ENCODE results near the gene SPEG. TPM values are rescaled to one million over a fixed set of nuclear protein-coding genes. Genes with fewer than 3 reads are reported as not detected.

Gene SPEG
- 10 to 100 TPM; 82.2 to 90.8 TPM for total RNA-seq

DNA sequence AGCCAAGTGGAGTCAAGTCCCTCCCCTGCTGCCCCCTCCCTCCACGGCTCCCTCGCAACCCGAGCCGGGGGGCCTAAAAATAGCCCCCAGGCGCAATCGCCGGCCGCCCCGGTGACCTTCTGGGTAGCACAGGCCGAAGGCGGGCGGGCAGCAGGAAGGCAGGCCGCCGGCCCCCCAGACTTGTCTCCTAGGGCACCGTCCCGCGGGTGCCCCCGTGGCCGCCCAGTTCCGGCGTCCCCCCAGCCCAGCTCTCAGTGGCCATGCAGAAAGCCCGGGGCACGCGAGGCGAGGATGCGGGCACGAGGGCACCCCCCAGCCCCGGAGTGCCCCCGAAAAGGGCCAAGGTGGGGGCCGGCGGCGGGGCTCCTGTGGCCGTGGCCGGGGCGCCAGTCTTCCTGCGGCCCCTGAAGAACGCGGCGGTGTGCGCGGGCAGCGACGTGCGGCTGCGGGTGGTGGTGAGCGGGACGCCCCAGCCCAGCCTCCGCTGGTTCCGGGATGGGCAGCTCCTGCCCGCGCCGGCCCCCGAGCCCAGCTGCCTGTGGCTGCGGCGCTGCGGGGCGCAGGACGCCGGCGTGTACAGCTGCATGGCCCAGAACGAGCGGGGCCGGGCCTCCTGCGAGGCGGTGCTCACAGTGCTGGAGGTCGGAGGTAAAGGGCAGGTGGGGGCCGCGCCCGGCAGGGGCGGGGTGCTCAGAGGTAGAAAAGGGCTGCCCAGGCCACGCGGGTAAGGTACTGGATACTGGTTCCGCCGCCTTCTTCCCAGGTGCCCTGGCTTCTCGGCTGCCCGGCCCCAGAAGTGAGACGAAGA is at the start of gene SPEG:
Gene SPEG (plus strand): TSS at position 126 of the 808 bp plus-strand sequence. CDS start 135 bp downstream, at position 261.
- Histone ChIP-seq H3K27ac (peak within 1 kb of the TSS; percentile 89 to 93), H3K4me1 (peaks cover 0 to 30% of the 10 kb centered on the region in 2 donors), H3K4me3 (peak within 1 kb of the TSS; percentile 46 to 58), H3K27me3 (no peaks in the 10 kb centered on the region), H3K36me3 (no peaks in the 10 kb centered on the region), H3K9me3 (no peaks in the 10 kb centered on the region)
- no peak for DNase-seq (ENCODE audit: low spot score)
- TF ChIP-seq, protein P1, sequence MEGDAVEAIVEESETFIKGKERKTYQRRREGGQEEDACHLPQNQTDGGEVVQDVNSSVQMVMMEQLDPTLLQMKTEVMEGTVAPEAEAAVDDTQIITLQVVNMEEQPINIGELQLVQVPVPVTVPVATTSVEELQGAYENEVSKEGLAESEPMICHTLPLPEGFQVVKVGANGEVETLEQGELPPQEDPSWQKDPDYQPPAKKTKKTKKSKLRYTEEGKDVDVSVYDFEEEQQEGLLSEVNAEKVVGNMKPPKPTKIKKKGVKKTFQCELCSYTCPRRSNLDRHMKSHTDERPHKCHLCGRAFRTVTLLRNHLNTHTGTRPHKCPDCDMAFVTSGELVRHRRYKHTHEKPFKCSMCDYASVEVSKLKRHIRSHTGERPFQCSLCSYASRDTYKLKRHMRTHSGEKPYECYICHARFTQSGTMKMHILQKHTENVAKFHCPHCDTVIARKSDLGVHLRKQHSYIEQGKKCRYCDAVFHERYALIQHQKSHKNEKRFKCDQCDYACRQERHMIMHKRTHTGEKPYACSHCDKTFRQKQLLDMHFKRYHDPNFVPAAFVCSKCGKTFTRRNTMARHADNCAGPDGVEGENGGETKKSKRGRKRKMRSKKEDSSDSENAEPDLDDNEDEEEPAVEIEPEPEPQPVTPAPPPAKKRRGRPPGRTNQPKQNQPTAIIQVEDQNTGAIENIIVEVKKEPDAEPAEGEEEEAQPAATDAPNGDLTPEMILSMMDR (IDR thresholded peaks at IDR 0.05): no peak

DNA sequence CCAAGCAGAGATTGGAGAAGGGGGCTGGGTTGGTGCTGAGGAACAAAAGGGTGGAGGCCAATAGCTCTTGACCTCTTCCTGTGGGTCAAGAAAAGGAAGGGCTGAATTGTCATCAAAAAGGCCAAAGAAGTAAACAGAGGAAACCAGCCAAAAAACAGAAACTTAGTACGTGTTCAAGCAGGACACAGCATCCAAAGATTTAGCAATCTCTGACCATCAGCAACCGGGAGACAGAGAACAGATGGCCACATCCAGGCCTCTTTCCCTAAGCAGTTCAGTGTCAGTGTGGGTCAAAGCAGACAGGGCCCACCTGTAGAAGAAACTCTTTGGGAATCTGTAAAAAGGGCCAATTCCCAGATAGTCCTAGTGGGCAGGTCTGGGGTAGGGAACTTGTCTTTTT is 49.8 kb upstream of the SPEG start:
- no peak for DNase-seq (ENCODE audit: low spot score)
- Histone ChIP-seq H3K4me1 (peaks cover 0 to 11% of the 10 kb centered on the region in 2 donors), H3K36me3 (peaks cover 59% of the 10 kb centered on the region), H3K4me3 (no peak overlapping the region), H3K27me3 (no peaks in the 10 kb centered on the region), H3K9me3 (no peaks in the 10 kb centered on the region), H3K27ac (no peak overlapping the region)
- TF ChIP-seq, protein P1 (IDR thresholded peaks at IDR 0.05): no peak

DNA sequence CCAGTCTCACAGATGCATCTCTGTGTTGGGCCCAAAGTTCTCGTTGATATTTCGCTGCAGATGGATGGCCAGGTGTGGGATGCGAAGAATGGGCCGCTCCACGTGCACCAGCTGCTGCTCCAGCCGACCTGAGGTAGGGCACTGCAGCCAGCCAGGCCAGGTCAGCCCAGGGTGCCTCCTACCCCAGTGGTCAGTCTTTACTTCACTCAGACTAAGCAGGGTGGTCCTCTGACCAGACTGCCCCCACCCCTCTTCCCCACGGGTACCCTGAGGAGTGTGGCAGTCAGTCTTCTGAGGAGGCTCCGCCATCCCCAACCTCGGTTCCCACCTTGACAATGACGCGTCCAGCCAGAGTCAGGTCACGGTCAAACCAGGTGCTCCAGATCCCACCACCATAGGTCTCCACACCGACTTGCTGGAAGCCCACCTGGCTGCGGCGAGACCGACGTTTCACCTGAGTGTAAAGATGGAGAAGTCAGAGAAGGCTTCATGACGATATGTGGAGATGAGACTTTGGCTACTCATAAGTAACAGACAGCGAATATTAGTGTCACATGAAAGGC is 48.6 kb upstream of the SPEG start:
- Histone ChIP-seq H3K4me1 (peaks cover 0 to 11% of the 10 kb centered on the region in 2 donors), H3K27me3 (no peaks in the 10 kb centered on the region), H3K4me3 (no peak overlapping the region), H3K36me3 (peaks cover 54% of the 10 kb centered on the region), H3K27ac (no peak overlapping the region), H3K9me3 (no peaks in the 10 kb centered on the region)
- no peak for DNase-seq (ENCODE audit: low spot score)
- TF ChIP-seq, protein P1 (IDR thresholded peaks at IDR 0.05): no peak

DNA sequence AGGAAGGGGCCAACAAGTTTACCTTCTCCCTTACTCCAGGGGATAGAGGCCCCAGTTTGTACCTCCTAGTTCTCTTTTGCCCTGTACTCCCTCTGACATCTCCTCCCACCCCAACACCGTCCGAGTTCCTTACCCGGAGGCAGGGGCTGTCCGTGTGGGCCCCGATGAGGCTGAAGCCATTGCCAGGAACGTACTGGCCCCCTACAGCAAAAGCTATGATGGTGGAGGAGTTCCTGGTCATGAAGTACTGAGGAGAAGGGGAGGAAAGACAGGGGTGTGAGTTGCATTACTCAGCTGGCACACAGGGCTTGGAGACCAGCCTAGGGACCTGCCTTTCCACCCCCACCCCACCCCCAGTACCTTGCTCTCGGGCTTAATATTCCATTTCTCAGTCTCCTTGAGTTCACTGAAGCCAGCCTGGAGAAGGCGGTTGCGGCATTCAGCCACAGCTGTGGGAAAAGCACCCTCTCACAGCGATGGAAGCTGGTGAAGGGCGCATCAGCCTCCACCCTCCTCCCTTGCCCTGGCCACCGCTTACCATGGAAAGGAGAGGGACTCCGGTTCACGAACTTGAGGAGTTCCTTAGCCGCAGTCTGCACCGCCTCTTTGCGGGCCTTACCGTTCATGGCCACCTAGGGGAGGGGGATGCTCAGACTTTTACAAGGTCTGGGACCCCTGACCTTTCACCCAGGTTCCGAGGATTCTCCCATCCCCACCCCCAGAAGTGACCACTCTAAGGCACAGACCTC is 47.9 kb upstream of the SPEG start:
- no peak for DNase-seq (ENCODE audit: low spot score)
- TF ChIP-seq, protein P1 (IDR thresholded peaks at IDR 0.05): no peak

DNA sequence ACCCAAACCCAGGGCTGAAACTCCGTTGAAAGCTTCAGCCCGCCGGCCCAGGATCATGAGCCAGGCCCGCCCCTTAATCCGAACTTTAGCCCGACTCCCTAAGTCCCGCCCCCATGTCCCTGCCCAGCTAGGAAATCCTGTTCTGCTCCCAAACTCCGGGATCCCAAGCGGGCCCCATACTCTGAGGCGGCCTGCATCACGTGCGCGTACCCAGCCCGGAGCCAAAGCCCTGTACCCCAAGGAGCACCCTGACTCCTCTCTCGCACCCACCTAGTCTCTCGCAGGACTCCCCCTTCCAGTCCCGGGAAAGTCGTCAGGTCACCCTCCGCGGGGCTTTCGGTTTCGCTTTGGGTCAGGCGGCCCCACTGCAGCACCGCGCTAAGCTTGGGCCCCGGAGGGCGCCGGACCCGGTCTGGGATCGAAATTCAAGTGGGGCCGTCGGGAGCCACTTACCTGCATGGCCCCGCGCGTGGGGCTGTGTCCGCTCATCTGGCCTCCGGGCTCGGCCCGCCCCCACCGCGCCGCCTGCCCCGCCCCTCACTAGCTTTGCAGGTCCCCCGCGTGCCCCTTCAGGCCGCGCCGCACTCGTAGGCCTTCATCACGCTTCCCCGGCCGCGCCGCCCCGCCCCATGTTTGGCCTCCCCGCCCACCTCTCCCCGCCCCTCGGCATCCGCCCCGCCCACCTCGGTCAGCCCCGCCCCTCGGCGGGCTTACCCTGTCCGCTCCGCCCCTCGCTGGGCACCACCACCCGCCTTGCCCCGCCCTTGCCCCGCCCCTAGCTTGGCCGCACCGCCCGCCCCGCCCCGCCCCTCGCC is 47.1 kb upstream of the SPEG start, which contains the start of gene DNPEP:
Gene DNPEP (minus strand): TSS at position 607 of the 815 bp plus-strand sequence. CDS start 118 bp downstream, at position 489.
- peak; percentile 94 for DNase-seq (ENCODE audit: low spot score)
- TF ChIP-seq, protein P1 (IDR thresholded peaks at IDR 0.05): no peak
- peaks cover 39% of the 10 kb centered on the region for H3K36me3 ChIP-seq
- peak within 1 kb of the TSS; percentile 70 to 86 for H3K4me3 ChIP-seq
- H3K4me1 ChIP-seq: peaks cover 0 to 11% of the 10 kb centered on the region in 2 donors
- H3K27me3 ChIP-seq: no peaks in the 10 kb centered on the region
- H3K27ac ChIP-seq: peak within 1 kb of the TSS; percentile 94 to 95
- H3K9me3 ChIP-seq: no peaks in the 10 kb centered on the region

More for the DNA sequence above, 47.9 kb upstream of the SPEG start:
- no peaks in the 10 kb centered on the region for H3K27me3 ChIP-seq
- peaks cover 0 to 11% of the 10 kb centered on the region in 2 donors for H3K4me1 ChIP-seq
- H3K9me3 ChIP-seq: no peaks in the 10 kb centered on the region
- H3K4me3 ChIP-seq: peak overlapping the region; percentile 70 to 86
- H3K36me3 ChIP-seq: peaks cover 47% of the 10 kb centered on the region
- H3K27ac ChIP-seq: peak overlapping the region; percentile 94 to 95

All from right atrium auricular region (tissue), 2 donors.